Nephron progenitor cell (in vitro differentiated cells): ENCODE data around the gene SCNN1A.

Source experiments
- DNase-seq: peaks from one replicate; pipeline ENCODE4 v3.0.0; 2021
- H3K27ac Mint-ChIP-seq: 2 replicates; pipeline ENCODE4 v1.8.0; 2021; ENCODE audit warnings: mild to moderate bottlenecking, moderate library complexity, mixed read lengths
- H3K27me3 Mint-ChIP-seq: 2 replicates; pipeline ENCODE4 v1.8.0; 2021; ENCODE audit warnings: mild to moderate bottlenecking, low read depth, mixed read lengths; ENCODE audit not compliant: poor library complexity
- H3K36me3 Mint-ChIP-seq: 2 replicates; pipeline ENCODE4 v1.8.0; 2021; ENCODE audit warnings: low read depth, mixed read lengths
- H3K4me1 Mint-ChIP-seq: 2 replicates; pipeline ENCODE4 v1.8.0; 2021; ENCODE audit warnings: mixed read lengths
- H3K4me3 Mint-ChIP-seq: 2 replicates; pipeline ENCODE4 v1.8.0; 2021; ENCODE audit warnings: mild to moderate bottlenecking, moderate library complexity, mixed read lengths
- H3K9me3 Mint-ChIP-seq: 2 replicates; pipeline ENCODE4 v1.8.0; 2021; ENCODE audit warnings: mild to moderate bottlenecking, moderate library complexity, mixed read lengths
- TF ChIP-seq, protein P1 (sequence below): fragments of 200-600 bp; sonication (generic); IDR thresholded peaks from 2 replicates; pipeline ENCODE4 v1.5.0; 2021; ENCODE audit warnings: antibody characterized with exemption

SCNN1A gene

DNA sequence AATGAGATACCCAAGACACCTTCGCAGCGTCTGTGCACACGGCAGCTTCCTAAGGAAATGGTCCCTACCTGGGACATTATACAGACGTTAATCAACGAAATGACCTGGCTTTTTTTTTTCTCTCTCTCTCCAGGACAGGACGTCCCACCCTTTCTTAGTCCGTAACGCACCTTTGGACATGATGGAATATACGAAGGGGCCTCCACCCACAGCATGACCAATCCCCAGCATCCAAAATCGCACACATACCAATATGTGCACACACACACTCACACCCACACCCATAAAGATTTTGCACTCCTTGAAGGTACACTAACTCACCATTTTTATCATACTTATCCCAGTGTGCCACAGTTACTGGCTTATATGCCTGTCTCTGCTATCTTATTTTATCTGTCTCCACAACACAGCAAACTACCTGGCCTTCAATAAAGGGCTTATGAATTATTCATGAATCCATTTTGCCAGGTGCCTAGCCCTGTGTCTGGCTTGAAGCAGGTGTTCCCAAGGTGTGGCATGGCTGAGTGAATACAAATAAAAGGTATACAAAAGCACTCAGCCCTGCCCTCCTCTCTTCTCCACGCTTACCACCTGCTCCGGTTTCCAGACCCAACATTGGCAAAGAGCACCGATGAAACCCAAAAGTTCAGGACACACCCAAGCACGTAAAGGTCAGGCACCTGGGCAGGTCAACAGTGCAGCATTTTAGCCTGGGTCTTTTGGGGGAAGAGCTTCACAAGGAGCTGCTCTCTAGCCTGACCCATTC is 2.2 kb downstream of the SCNN1A start:
- H3K4me3 Mint-ChIP-seq, result no peak overlapping the region
- H3K27ac Mint-ChIP-seq, result no peak overlapping the region
- TF ChIP-seq, protein P1, sequence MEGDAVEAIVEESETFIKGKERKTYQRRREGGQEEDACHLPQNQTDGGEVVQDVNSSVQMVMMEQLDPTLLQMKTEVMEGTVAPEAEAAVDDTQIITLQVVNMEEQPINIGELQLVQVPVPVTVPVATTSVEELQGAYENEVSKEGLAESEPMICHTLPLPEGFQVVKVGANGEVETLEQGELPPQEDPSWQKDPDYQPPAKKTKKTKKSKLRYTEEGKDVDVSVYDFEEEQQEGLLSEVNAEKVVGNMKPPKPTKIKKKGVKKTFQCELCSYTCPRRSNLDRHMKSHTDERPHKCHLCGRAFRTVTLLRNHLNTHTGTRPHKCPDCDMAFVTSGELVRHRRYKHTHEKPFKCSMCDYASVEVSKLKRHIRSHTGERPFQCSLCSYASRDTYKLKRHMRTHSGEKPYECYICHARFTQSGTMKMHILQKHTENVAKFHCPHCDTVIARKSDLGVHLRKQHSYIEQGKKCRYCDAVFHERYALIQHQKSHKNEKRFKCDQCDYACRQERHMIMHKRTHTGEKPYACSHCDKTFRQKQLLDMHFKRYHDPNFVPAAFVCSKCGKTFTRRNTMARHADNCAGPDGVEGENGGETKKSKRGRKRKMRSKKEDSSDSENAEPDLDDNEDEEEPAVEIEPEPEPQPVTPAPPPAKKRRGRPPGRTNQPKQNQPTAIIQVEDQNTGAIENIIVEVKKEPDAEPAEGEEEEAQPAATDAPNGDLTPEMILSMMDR, result no peak

DNA sequence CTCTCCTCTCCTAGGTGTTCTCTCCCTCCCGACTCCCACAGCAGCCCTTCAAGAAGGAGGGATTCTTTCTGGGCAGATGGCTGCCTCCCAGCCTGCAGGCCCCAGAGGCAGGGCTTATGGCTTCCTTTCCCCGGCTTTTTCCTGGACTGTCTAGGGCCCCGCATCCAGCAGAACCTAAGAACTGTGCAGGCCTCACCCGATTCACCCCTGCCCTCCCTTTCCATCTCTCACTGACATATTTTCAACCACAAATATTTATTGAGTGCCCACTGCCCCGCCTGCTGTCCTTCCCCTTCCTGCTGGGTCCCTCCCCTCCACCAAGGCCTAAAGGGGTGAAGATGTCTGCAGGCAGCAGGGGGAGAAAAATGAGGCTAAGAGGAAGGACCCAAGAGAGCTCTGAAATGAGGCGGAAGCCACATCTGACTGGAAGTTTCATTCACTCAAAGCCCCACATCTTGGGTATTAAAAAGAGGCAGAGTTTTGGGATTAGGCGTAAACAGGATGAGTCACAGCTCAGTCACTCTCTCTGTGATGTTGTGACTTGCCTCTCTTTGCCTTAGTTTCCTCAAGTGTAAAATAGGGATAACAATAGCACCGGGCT is 2.9 kb downstream of the SCNN1A start:
- Mint-ChIP-seq H3K27ac (peak overlapping the region; percentile 41), H3K9me3 (no peaks in the 10 kb centered on the region), H3K4me1 (peaks cover 79% of the 10 kb centered on the region), H3K36me3 (no peaks in the 10 kb centered on the region), H3K27me3 (peaks cover 45% of the 10 kb centered on the region), H3K4me3 (no peak overlapping the region)
- no peak for DNase-seq
- TF ChIP-seq, protein P1, result no peak

More for the DNA sequence above, 2.2 kb downstream of the SCNN1A start:
- peaks cover 80% of the 10 kb centered on the region for H3K4me1 Mint-ChIP-seq
- no peak for DNase-seq
- H3K9me3 Mint-ChIP-seq, result no peaks in the 10 kb centered on the region
- H3K36me3 Mint-ChIP-seq, result no peaks in the 10 kb centered on the region
- peaks cover 45% of the 10 kb centered on the region for H3K27me3 Mint-ChIP-seq

DNA sequence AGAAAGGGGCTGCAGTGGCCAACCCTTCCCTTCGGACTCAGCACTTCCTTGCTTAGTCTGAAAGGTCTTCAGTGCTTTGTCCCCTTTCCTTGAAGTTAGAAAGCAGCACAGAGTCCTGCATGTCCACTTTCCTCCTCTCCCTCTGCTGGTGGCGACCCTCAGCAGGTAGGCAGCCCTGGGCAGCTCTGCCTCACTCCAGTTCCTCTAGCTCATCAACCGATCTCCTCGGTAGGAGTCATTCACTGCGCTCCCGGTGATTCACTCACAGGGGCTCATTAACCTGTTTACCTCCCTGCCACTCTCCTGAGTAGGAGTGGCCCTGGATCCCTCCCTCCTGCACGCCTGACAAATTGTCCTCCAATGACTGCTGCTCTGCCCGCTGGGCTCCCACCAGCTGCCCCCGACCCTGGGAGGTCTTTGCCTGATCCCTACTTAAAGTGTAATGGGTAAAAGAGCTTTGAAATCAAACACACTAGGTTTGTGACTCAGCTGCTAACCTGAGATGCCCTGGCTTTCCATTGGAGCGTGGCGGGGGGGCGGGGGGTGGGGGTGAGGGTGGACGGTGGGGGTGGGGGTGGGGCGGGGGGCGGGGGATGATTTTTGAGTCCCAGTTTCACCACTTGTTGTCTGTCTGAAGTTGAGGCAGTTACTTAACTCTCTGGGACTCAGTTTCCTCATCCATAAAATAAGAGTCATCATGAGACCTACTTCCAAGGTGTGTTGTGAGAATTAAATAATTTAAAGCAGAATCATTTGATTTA is 4.2 kb downstream of the SCNN1A start:
- H3K4me3 Mint-ChIP-seq, result peak overlapping the region; percentile 41

DNA sequence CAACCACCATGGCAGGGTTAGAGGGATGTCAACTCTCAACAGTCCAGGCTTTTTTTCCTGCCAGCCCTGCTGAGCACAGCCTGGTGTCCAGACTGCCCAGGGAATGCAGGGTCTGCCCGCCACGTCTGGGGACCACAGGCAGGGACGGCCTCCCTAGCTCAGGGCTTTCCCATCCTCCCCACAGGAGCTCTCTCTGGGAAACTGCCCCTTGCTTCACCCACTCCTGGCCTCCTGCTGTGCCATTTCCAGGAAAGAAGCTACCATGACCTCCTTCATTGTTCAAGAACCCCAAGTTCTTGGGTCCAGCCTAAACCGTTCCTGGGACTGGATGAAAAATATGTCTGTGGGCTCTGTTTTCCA is 4.8 kb downstream of the SCNN1A start:
- DNase-seq, result no peak
- Mint-ChIP-seq H3K36me3 (no peaks in the 10 kb centered on the region), H3K27ac (peak overlapping the region; percentile 55), H3K27me3 (peaks cover 36% of the 10 kb centered on the region), H3K9me3 (no peaks in the 10 kb centered on the region), H3K4me3 (peak overlapping the region; percentile 37), H3K4me1 (peaks cover 63% of the 10 kb centered on the region)
- TF ChIP-seq, protein P1, result no peak

More for the DNA sequence above, 4.2 kb downstream of the SCNN1A start:
- DNase-seq, result peak; percentile 73
- H3K9me3 Mint-ChIP-seq, result no peaks in the 10 kb centered on the region
- H3K27ac Mint-ChIP-seq, result peak overlapping the region; percentile 55
- TF ChIP-seq, protein P1, result no peak
- H3K27me3 Mint-ChIP-seq, result peaks cover 41% of the 10 kb centered on the region
- H3K4me1 Mint-ChIP-seq, result peaks cover 70% of the 10 kb centered on the region
- H3K36me3 Mint-ChIP-seq, result no peaks in the 10 kb centered on the region

DNA sequence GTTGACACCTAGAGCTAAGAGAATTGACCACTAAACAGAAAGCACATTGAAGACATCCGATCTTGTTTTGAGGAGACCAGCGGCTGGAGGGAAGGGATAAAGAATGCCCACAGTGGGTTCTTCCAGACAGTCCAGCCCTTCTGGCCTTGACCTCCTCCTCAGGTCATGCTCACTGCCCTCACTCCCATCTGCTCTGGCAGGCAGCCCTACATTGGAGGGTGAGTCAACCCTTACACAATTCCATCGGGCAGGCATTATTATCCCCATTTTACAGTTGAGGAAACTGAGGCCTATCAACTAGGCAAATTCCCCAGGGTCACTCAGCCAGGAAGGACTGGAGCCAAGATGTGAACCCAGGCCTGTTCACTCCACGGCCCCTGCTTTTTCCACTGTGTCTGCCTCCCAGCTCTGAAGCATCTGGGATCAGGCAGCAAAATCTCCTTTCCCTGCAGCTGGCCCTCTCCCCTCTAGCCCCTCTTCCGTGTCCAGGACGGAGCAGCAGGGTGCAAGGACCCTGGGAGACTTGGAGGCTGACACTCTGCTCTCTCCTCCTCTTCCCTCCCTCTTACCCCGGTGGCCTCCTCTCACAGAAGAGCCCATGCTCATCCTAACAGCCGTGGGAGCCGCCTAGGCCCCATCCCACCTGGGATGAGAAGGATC is 5.3 kb downstream of the SCNN1A start:
- TF ChIP-seq, protein P1, result no peak
- peak overlapping the region; percentile 35 for H3K4me3 Mint-ChIP-seq
- DNase-seq, result no peak

More for the DNA sequence above, 5.3 kb downstream of the SCNN1A start:
- Mint-ChIP-seq H3K9me3 (no peaks in the 10 kb centered on the region), H3K4me1 (peaks cover 58% of the 10 kb centered on the region), H3K36me3 (no peaks in the 10 kb centered on the region), H3K27ac (peak overlapping the region; percentile 87), H3K27me3 (peaks cover 33% of the 10 kb centered on the region)
